ENCODE measurements around the gene CPLX1.

GRCh38 chr4:833731-834367, 7.9 kb upstream of the CPLX1 start:
- TF ChIP-seq CTCF (IDR thresholded peaks at IDR 0.05) (no peak), POLR2A (IDR thresholded peaks at IDR 0.05) (no peak)
